ENCODE measurements around the gene UBAP2L.
"Not testable (repeated sequence)": the region's sequence is repeated elsewhere in the genome, so short reads cannot be mapped to it uniquely, and the experiment has no call there.

The UBAP2L gene

GRCh38 chr1:154237880-154238506 is 17.2 kb downstream of the UBAP2L start:
- no peak for DNase-seq (ENCODE audit: extremely low read depth in 1 of 2, low read depth in 1 of 2)

GRCh38 chr1:154239491-154239890 is 18.7 kb downstream of the UBAP2L start:
- no peak for DNase-seq (ENCODE audit: extremely low read depth in 1 of 2, low read depth in 1 of 2)

GRCh38 chr1:154240294-154240833 is 19.6 kb downstream of the UBAP2L start:
- no peak for DNase-seq (ENCODE audit: extremely low read depth in 1 of 2, low read depth in 1 of 2)

GRCh38 chr1:154241703-154242351 is 21.1 kb downstream of the UBAP2L start:
- DNase-seq (ENCODE audit: extremely low read depth in 1 of 2, low read depth in 1 of 2) = no peak

- no peak for DNase-seq (ENCODE audit: extremely low read depth in 1 of 2, low read depth in 1 of 2)
Observed at GRCh38 chr1:154253671-154254070, 32.9 kb downstream of the UBAP2L start.

GRCh38 chr1:154256686-154257085 is 35.9 kb downstream of the UBAP2L start:
- DNase-seq (ENCODE audit: extremely low read depth in 1 of 2, low read depth in 1 of 2) = no peak

- no peak for DNase-seq (ENCODE audit: extremely low read depth in 1 of 2, low read depth in 1 of 2)
Observed at GRCh38 chr1:154258784-154259183, 38.0 kb downstream of the UBAP2L start.

GRCh38 chr1:154260127-154260526 is 39.4 kb downstream of the UBAP2L start:
- no peak for DNase-seq (ENCODE audit: extremely low read depth in 1 of 2, low read depth in 1 of 2)

GRCh38 chr1:154263465-154264332 is 42.9 kb downstream of the UBAP2L start:
- DNase-seq (ENCODE audit: extremely low read depth in 1 of 2, low read depth in 1 of 2) = no peak

GRCh38 chr1:154264454-154264853 is 43.7 kb downstream of the UBAP2L start:
- DNase-seq (ENCODE audit: extremely low read depth in 1 of 2, low read depth in 1 of 2) = no peak

- no peak for DNase-seq (ENCODE audit: extremely low read depth in 1 of 2, low read depth in 1 of 2)
Observed at GRCh38 chr1:154265586-154265985, 44.8 kb downstream of the UBAP2L start.

- no peak for DNase-seq (ENCODE audit: extremely low read depth in 1 of 2, low read depth in 1 of 2)
Observed at GRCh38 chr1:154270833-154271232, 50.1 kb downstream of the UBAP2L start.

- DNase-seq (ENCODE audit: extremely low read depth in 1 of 2, low read depth in 1 of 2) = peak; percentile 91 to 96
Observed at GRCh38 chr1:154272217-154272998, 51.7 kb downstream of the UBAP2L start, which contains the start of gene HAX1. Gene HAX1, plus strand, starts transcription at chr1:154272629. Its CDS starts 95 bp downstream, at chr1:154272724.

GRCh38 chr1:154272999-154273563 is 52.3 kb downstream of the UBAP2L start:
- DNase-seq (ENCODE audit: extremely low read depth in 1 of 2, low read depth in 1 of 2) = no peak

GRCh38 chr1:154276797-154277196 is 56.0 kb downstream of the UBAP2L start:
- DNase-seq (ENCODE audit: extremely low read depth in 1 of 2, low read depth in 1 of 2) = no peak

- not testable (repeated sequence) for DNase-seq (ENCODE audit: extremely low read depth in 1 of 2, low read depth in 1 of 2)
Observed at GRCh38 chr1:154287591-154287990, 66.8 kb downstream of the UBAP2L start.

GRCh38 chr1:154288661-154289060 is 67.9 kb downstream of the UBAP2L start:
- DNase-seq (ENCODE audit: extremely low read depth in 1 of 2, low read depth in 1 of 2) = no peak

- DNase-seq (ENCODE audit: extremely low read depth in 1 of 2, low read depth in 1 of 2) = no peak
Observed at GRCh38 chr1:154290921-154291320, 70.2 kb downstream of the UBAP2L start.

GRCh38 chr1:154295408-154296235 is 74.9 kb downstream of the UBAP2L start:
- no peak for DNase-seq (ENCODE audit: extremely low read depth in 1 of 2, low read depth in 1 of 2)
